ENCODE results near the gene ATXN1. TPM values are rescaled to one million over a fixed set of nuclear protein-coding genes. Genes with fewer than 3 reads are reported as not detected.
A peak's percentile ranks its signal among the peaks of the same experiment; 100 is the strongest.

Gene ATXN1
- total RNA-seq, 1 donor from 2014 or later = 18.4 TPM

GRCh38 chr6:16623731-16624130, 137.5 kb downstream of the ATXN1 start:
- H3K27me3 ChIP-seq (ENCODE audit: control insufficient read depth, insufficient read depth, low read length) = no peaks in the 10 kb centered on the region
- DNase-seq (ENCODE audit: low read depth) (peak; percentile 6), FAIRE-seq (no peak)
- no peaks in the 10 kb centered on the region for H3K36me3 ChIP-seq (ENCODE audit: control insufficient read depth, insufficient read depth, low read length)
- H3K4me3 ChIP-seq (ENCODE audit: low read depth, low read length) = no peak overlapping the region
- no peak for TF ChIP-seq CTCF (IDR thresholded peaks at IDR 0.05; ENCODE audit: insufficient read depth, low read length, severe bottlenecking)

- DNase-seq (ENCODE audit: low read depth) (peak; percentile 31), FAIRE-seq (no peak)
- Histone ChIP-seq H3K4me3 (ENCODE audit: low read depth, low read length) (no peak overlapping the region), H3K36me3 (ENCODE audit: control insufficient read depth, insufficient read depth, low read length) (no peaks in the 10 kb centered on the region), H3K27me3 (ENCODE audit: control insufficient read depth, insufficient read depth, low read length) (no peaks in the 10 kb centered on the region)
- TF ChIP-seq CTCF (IDR thresholded peaks at IDR 0.05; ENCODE audit: insufficient read depth, low read length, severe bottlenecking) = no peak
These were observed 138.1 kb downstream of the ATXN1 start for GRCh38 chr6:16623029-16623653.

- Histone ChIP-seq H3K36me3 (ENCODE audit: control insufficient read depth, insufficient read depth, low read length) (no peaks in the 10 kb centered on the region), H3K27me3 (ENCODE audit: control insufficient read depth, insufficient read depth, low read length) (no peaks in the 10 kb centered on the region), H3K4me3 (ENCODE audit: low read depth, low read length) (no peak overlapping the region)
- DNase-seq (ENCODE audit: low read depth) = no peak
- no peak for TF ChIP-seq CTCF (IDR thresholded peaks at IDR 0.05; ENCODE audit: insufficient read depth, low read length, severe bottlenecking)
- no peak for FAIRE-seq
These were observed 139.1 kb downstream of the ATXN1 start for GRCh38 chr6:16622193-16622592.

GRCh38 chr6:16621002-16621401, 140.3 kb downstream of the ATXN1 start:
- no peak for TF ChIP-seq CTCF (IDR thresholded peaks at IDR 0.05; ENCODE audit: insufficient read depth, low read length, severe bottlenecking)
- FAIRE-seq (no peak), DNase-seq (ENCODE audit: low read depth) (no peak)
- H3K4me3 ChIP-seq (ENCODE audit: low read depth, low read length) = no peak overlapping the region
- H3K27me3 ChIP-seq (ENCODE audit: control insufficient read depth, insufficient read depth, low read length) = no peaks in the 10 kb centered on the region
- no peaks in the 10 kb centered on the region for H3K36me3 ChIP-seq (ENCODE audit: control insufficient read depth, insufficient read depth, low read length)

- FAIRE-seq = no peak
These were observed 141.5 kb downstream of the ATXN1 start for GRCh38 chr6:16619777-16620176.

More at GRCh38 chr6:16619777-16620176, 141.5 kb downstream of the ATXN1 start:
- no peak for TF ChIP-seq CTCF (IDR thresholded peaks at IDR 0.05; ENCODE audit: insufficient read depth, low read length, severe bottlenecking)
- Histone ChIP-seq H3K27me3 (ENCODE audit: control insufficient read depth, insufficient read depth, low read length) (no peaks in the 10 kb centered on the region), H3K36me3 (ENCODE audit: control insufficient read depth, insufficient read depth, low read length) (no peaks in the 10 kb centered on the region), H3K4me3 (ENCODE audit: low read depth, low read length) (no peak overlapping the region)
- DNase-seq (ENCODE audit: low read depth) = no peak
